Right lobe of liver (tissue), 6 donors: Measurements from ENCODE around the gene ARHGAP15. TPM values are rescaled to one million over a fixed set of nuclear protein-coding genes. Genes with fewer than 3 reads are reported as not detected.

Experiments used
- ATAC-seq, 4 donors: fragments of 200-7000 bp; cut with Tn5 transposase; one replicate each; pipeline ENCODE4 v1.9.1; 2020; ENCODE audit warnings: mild to moderate bottlenecking in 4 of 4, moderate library complexity in 4 of 4
- DNase-seq, 3 donors: peaks; one replicate each; pipeline ENCODE4 v3.0.0-alpha.2; 2020
- H3K27ac ChIP-seq, 3 donors: fragments of 200-600 bp; one replicate each; pipeline ENCODE4 v1.8.0; 2022
- H3K27me3 ChIP-seq, 2 donors: fragments of 200-600 bp; one replicate each; pipeline ENCODE4 v1.8.0; 2022
- H3K36me3 ChIP-seq, 4 donors: fragments of 200-600 bp; sonication (generic) in 1 of 4; one replicate each; pipeline versions ENCODE4 v1.5.1 to v1.8.0; 2017 to 2022; ENCODE audit warnings: control low read depth in 1 of 4
- H3K4me1 ChIP-seq, 4 donors: fragments of 200-600 bp; sonication (generic) in 1 of 4; one replicate each; pipeline versions ENCODE4 v1.5.1 to v1.8.0; 2017 to 2022; ENCODE audit warnings: control low read depth in 1 of 4
- H3K4me3 ChIP-seq, 3 donors: fragments of 200-600 bp; one replicate each; pipeline ENCODE4 v1.8.0; 2022
- H3K9me3 ChIP-seq, 4 donors: fragments of 200-600 bp; sonication (generic) in 1 of 4; one replicate each; pipeline versions ENCODE4 v1.5.1 to v1.8.0; 2017 to 2022; ENCODE audit warnings: control low read depth in 1 of 4
- CTCF ChIP-seq, 4 donors: fragments of 200-600 bp in 3 of 4; fragments of 450-650 bp in 1 of 4; IDR thresholded peaks; one replicate each; pipeline versions ENCODE4 v1.5.1 to v1.8.0; 2016 to 2022; ENCODE audit warnings: antibody characterized with exemption in 4 of 4, mild to moderate bottlenecking in 2 of 4
- POLR2A ChIP-seq: fragments of 450-650 bp; IDR thresholded peaks from one replicate; pipeline ENCODE4 v1.6.1; 2017; ENCODE audit warnings: antibody characterized with exemption, mild to moderate bottlenecking
- WGBS: methylation state at CpG from one replicate; pipeline ENCODE4 v1.1.6; 2018; ENCODE audit warnings: low coverage, low lambda C conversion rate; ENCODE audit not compliant: insufficient coverage; ENCODE audit errors: missing lambda C conversion rate; 5-methylcytosine and 5-hydroxymethylcytosine counted together
- intact Hi-C, 2 donors: fragments of 100-400 bp; cut with DNase I; formaldehyde crosslinking; loops; one replicate each; pipeline versions ENCODE4 v1.11.2 to v1.14.1; 2022
- total RNA-seq, 6 experiments: library from RNA; depleted of rRNA in 2 of 6; stranded (reverse); fragments of >200 nt in 2 of 6; fragmentation: NEBNext Ultra II Directional in 3 of 6; extraction: Animal tissue kit (Norgen Biotek cat#: 25700) in 3 of 6; gene quantifications; one replicate each; pipeline versions ENCODE4 v1.1.0 to v1.2.4, GENCODE V29; 2016 to 2023
- donor health status: DM: no; HTN: yes; CAD: no.
- donor health status: DM: no; HTN: no; CAD: no.
- donor health status: DM: no; HTN: no; CAD: no.
- donor health status: DM: no; HTN: yes; CAD: no.
- donor health status: DM: no; HTN: yes; CAD: no.

The ARHGAP15 gene
- total RNA-seq, 6 experiments from 2014 or later = 3.3 to 8.2 (median 6.6) TPM

- no peak for ATAC-seq
- no peak overlapping the region for H3K4me3 ChIP-seq
- H3K4me1 ChIP-seq = no peaks in the 10 kb centered on the region
- no peaks in the 10 kb centered on the region for H3K9me3 ChIP-seq
- H3K27me3 ChIP-seq = no peaks in the 10 kb centered on the region
- WGBS = 41% methylated on average over 2 of the region's 2 CpGs
- TF ChIP-seq CTCF (IDR thresholded peaks at IDR 0.05) (no peak), POLR2A (no peak)
- intact Hi-C loops = no loop called here
- no peak overlapping the region for H3K27ac ChIP-seq
- H3K36me3 ChIP-seq = no peaks in the 10 kb centered on the region
- DNase-seq = no peak
These were observed 242.4 kb downstream of the ARHGAP15 start for GRCh38 chr2:143371616-143372015.

GRCh38 chr2:143375384-143375880 lies 246.2 kb downstream of the ARHGAP15 start:
- H3K4me1 ChIP-seq = no peaks in the 10 kb centered on the region
- DNase-seq (no peak), ATAC-seq (no peak)
- H3K36me3 ChIP-seq = no peaks in the 10 kb centered on the region
- H3K27ac ChIP-seq = no peak overlapping the region
- 81% methylated on average over 3 of the region's 3 CpGs for WGBS
- H3K4me3 ChIP-seq = no peak overlapping the region
- intact Hi-C loops = no loop called here
- H3K9me3 ChIP-seq = no peaks in the 10 kb centered on the region
- no peaks in the 10 kb centered on the region for H3K27me3 ChIP-seq
- TF ChIP-seq POLR2A (no peak), CTCF (IDR thresholded peaks at IDR 0.05) (no peak)

GRCh38 chr2:143378996-143379395 lies 249.8 kb downstream of the ARHGAP15 start:
- 95% methylated on average over 2 of the region's 2 CpGs for WGBS
- intact Hi-C loops = no loop called here
- no peak for ATAC-seq

GRCh38 chr2:143379955-143380354 lies 250.7 kb downstream of the ARHGAP15 start:
- DNase-seq = no peak
- H3K27me3 ChIP-seq = no peaks in the 10 kb centered on the region
- no peaks in the 10 kb centered on the region for H3K4me1 ChIP-seq
- no peaks in the 10 kb centered on the region for H3K36me3 ChIP-seq
- WGBS = 73% methylated on average over 1 of the region's 1 CpG
- TF ChIP-seq POLR2A (no peak), CTCF (IDR thresholded peaks at IDR 0.05) (no peak)
- no peak for ATAC-seq
- no peaks in the 10 kb centered on the region for H3K9me3 ChIP-seq
- intact Hi-C loops = no loop called here
- no peak overlapping the region for H3K27ac ChIP-seq
- no peak overlapping the region for H3K4me3 ChIP-seq

More at GRCh38 chr2:143378996-143379395, 249.8 kb downstream of the ARHGAP15 start:
- Histone ChIP-seq H3K27me3 (no peaks in the 10 kb centered on the region), H3K9me3 (no peaks in the 10 kb centered on the region), H3K36me3 (no peaks in the 10 kb centered on the region), H3K27ac (no peak overlapping the region), H3K4me3 (no peak overlapping the region), H3K4me1 (no peaks in the 10 kb centered on the region)
- DNase-seq = no peak
- TF ChIP-seq POLR2A = no peak
- TF ChIP-seq CTCF (IDR thresholded peaks at IDR 0.05) = no peak

- intact Hi-C loops = no loop called here
- ATAC-seq (no peak), DNase-seq (no peak)
- H3K27me3 ChIP-seq = no peaks in the 10 kb centered on the region
- no peaks in the 10 kb centered on the region for H3K9me3 ChIP-seq
- no peak for TF ChIP-seq POLR2A
- TF ChIP-seq CTCF (IDR thresholded peaks at IDR 0.05) = no peak
- H3K27ac ChIP-seq = no peak overlapping the region
- H3K36me3 ChIP-seq = no peaks in the 10 kb centered on the region
- H3K4me1 ChIP-seq = no peaks in the 10 kb centered on the region
- H3K4me3 ChIP-seq = no peak overlapping the region
- WGBS = 71% methylated on average over 8 of the region's 8 CpGs
These were observed 253.4 kb downstream of the ARHGAP15 start for GRCh38 chr2:143382573-143382972.
